ENCODE measurements around the gene VPS16. TPM values are rescaled to one million over a fixed set of nuclear protein-coding genes. Genes with fewer than 3 reads are reported as not detected.

Gene VPS16
- total and polyA plus RNA-seq, 2 of the 4 experiments (the other 2 are of a cell fraction) = 38.7 to 48.0 TPM

DNA sequence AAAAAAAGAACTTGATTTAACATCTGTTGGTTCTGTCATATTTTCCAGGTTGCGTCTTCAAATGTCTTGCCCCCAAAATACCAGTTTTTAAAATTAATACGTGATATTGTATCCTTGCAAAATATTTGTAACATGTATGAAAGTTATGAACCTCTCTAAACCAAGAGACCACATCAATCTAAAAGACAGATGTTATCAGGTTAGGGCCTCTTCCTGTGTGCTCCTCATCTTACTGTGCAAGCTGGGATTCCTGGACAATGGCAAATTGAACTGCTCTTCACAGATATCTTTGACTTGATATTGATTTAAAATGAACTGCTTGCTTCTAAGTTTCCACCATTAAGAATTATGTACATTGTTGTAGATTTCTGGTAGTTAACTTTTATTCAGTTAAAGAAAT, 14.8 kb upstream of the VPS16 start:
- no TSS peak for BruUV-seq (replicated peaks)
- no peak overlapping the region for H3K18ac ChIP-seq (ENCODE audit: low read depth, low read length)
- POLR2A ChIA-PET (ENCODE audit: unreplicated experiment) = no interaction called here
- in situ Hi-C loops (cut with MboI; ENCODE audit: low sequenced_read_pairs) (loop anchor here (25.0 kb wide), 1 partner anchor 313 kb away; the partner anchor contains the start of gene ZNF343), dilution Hi-C loops (cut with HindIII; ENCODE audit: low sequenced_read_pairs, unreplicated experiment) (no loop called here), intact Hi-C loops (cut with micrococcal nuclease) (no loop called here)
- WGBS, 2 experiments (ENCODE audit: extremely low coverage in 2 of 2, insufficient read length in 1 of 2) = no CpG with 5 or more reads among the region's 2 CpGs
- CTCF ChIA-PET = no interaction called here
- H2AK5ac ChIP-seq (ENCODE audit: low read depth, low read length) = no peak overlapping the region
- no peak overlapping the region for H3K4me2 ChIP-seq (ENCODE audit: low read depth, low read length)
- no peak overlapping the region for H4K5ac ChIP-seq (ENCODE audit: low read depth, low read length)
- no peak overlapping the region for H3K56ac ChIP-seq (ENCODE audit: extremely low read depth, insufficient read depth, low read length)
- DNase-seq (no peak), ATAC-seq (ENCODE audit: low read depth) (no peak)
- no peaks in the 10 kb centered on the region for H3K79me1 ChIP-seq (ENCODE audit: low read depth in 1 of 2, low read length in 2 of 2)
- H3K4me1 ChIP-seq (ENCODE audit: control insufficient read depth, insufficient read depth, low read length) = peaks cover 3% of the 10 kb centered on the region; the same call in 1 of the 2 replicates
- H4K91ac ChIP-seq (ENCODE audit: insufficient read depth, low read depth, low read length) = no peak overlapping the region
- H3K27ac ChIP-seq (ENCODE audit: insufficient read depth, low read length) = no peak overlapping the region
- no peak overlapping the region for H3K14ac ChIP-seq (replicated peaks; ENCODE audit: low read depth, low read length)
- no peak overlapping the region for H2BK120ac ChIP-seq (ENCODE audit: low read depth, low read length)
- H3K9me1 ChIP-seq (ENCODE audit: insufficient read depth, low read length) = no peaks in the 10 kb centered on the region; the same call in 1 of the 2 replicates
- no peaks in the 10 kb centered on the region; the same call in 1 of the 2 replicates for H3K27me3 ChIP-seq (ENCODE audit: control insufficient read depth, insufficient read depth, low read length)
- no peak overlapping the region for H2AK9ac ChIP-seq (replicated peaks; ENCODE audit: low read depth, low read length, poor library complexity)
- no peak overlapping the region for H3K4ac ChIP-seq (ENCODE audit: low read depth, low read length)
- no peak for TF ChIP-seq NFE2L2 (IDR thresholded peaks at IDR 0.05; ENCODE audit: low read depth, low read length)
- TF ChIP-seq MAZ (IDR thresholded peaks at IDR 0.05; ENCODE audit: borderline replicate concordance, low read depth, low read length) = no peak
- TF ChIP-seq, protein P1, sequence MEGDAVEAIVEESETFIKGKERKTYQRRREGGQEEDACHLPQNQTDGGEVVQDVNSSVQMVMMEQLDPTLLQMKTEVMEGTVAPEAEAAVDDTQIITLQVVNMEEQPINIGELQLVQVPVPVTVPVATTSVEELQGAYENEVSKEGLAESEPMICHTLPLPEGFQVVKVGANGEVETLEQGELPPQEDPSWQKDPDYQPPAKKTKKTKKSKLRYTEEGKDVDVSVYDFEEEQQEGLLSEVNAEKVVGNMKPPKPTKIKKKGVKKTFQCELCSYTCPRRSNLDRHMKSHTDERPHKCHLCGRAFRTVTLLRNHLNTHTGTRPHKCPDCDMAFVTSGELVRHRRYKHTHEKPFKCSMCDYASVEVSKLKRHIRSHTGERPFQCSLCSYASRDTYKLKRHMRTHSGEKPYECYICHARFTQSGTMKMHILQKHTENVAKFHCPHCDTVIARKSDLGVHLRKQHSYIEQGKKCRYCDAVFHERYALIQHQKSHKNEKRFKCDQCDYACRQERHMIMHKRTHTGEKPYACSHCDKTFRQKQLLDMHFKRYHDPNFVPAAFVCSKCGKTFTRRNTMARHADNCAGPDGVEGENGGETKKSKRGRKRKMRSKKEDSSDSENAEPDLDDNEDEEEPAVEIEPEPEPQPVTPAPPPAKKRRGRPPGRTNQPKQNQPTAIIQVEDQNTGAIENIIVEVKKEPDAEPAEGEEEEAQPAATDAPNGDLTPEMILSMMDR (conservative IDR thresholded peaks at IDR 0.05; ENCODE audit: low read depth, low read length) = no peak
- TF ChIP-seq MXI1 (IDR thresholded peaks at IDR 0.05; ENCODE audit: borderline replicate concordance, low read depth, low read length) = no peak
- no peak for TF ChIP-seq RCOR1 (IDR thresholded peaks at IDR 0.05; ENCODE audit: insufficient replicate concordance, low read length)
- no peak for TF ChIP-seq FOS (IDR thresholded peaks at IDR 0.05; ENCODE audit: low read depth, low read length)
- TF ChIP-seq MAFK (IDR thresholded peaks at IDR 0.05; ENCODE audit: low read depth, low read length) = no peak
- TF ChIP-seq BHLHE40 (IDR thresholded peaks at IDR 0.05; ENCODE audit: low read depth, low read length) = no peak
- TF ChIP-seq POLR2A (IDR thresholded peaks at IDR 0.05; ENCODE audit: low read depth, low read length) = no peak
- TF ChIP-seq, protein P2, sequence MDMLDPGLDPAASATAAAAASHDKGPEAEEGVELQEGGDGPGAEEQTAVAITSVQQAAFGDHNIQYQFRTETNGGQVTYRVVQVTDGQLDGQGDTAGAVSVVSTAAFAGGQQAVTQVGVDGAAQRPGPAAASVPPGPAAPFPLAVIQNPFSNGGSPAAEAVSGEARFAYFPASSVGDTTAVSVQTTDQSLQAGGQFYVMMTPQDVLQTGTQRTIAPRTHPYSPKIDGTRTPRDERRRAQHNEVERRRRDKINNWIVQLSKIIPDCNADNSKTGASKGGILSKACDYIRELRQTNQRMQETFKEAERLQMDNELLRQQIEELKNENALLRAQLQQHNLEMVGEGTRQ (IDR thresholded peaks at IDR 0.05; ENCODE audit: low read depth, low read length) = no peak
- no peak overlapping the region for H3K9ac ChIP-seq (ENCODE audit: low read depth, low read length)
- H2AFZ ChIP-seq (replicated peaks; ENCODE audit: low read length, poor library complexity) = no peak overlapping the region
- H4K20me1 ChIP-seq (ENCODE audit: insufficient read depth, low read length) = no peaks in the 10 kb centered on the region
- H2BK15ac ChIP-seq (ENCODE audit: low read depth, low read length) = no peak overlapping the region
- H2BK20ac ChIP-seq (ENCODE audit: low read depth, low read length) = no peak overlapping the region
- H3K9me3 ChIP-seq (ENCODE audit: control insufficient read depth, insufficient read depth, low read length) = no peaks in the 10 kb centered on the region
- no peaks in the 10 kb centered on the region for H3K36me3 ChIP-seq (ENCODE audit: control insufficient read depth, insufficient read depth, low read length)
- H3K4me3 ChIP-seq (ENCODE audit: insufficient read depth, low read depth, low read length) = no peak overlapping the region
- no peak overlapping the region for H2BK5ac ChIP-seq (ENCODE audit: low read depth, low read length, poor library complexity, severe bottlenecking)
- no peak overlapping the region for H4K8ac ChIP-seq (ENCODE audit: low read depth in 2 of 2, low read length in 2 of 2)
- no peak overlapping the region for H3K23ac ChIP-seq (ENCODE audit: low read depth, low read length)
